ENCODE data around the gene DCUN1D1.

The DCUN1D1 gene

GRCh38 chr3:182980204-182981037 lies at the start of gene DCUN1D1:
DCUN1D1 (minus strand) TSS chr3:182980538; CDS start chr3:182980489, 49 bp downstream.
- TF ChIP-seq CTCF (conservative IDR thresholded peaks at IDR 0.05; ENCODE audit: low read depth, low read length): no peak
- DNase-seq (ENCODE audit: low read depth): peak; percentile 82
- peak within 1 kb of the TSS; percentile 75 for H3K4me3 ChIP-seq (ENCODE audit: low read depth, low read length)

- TF ChIP-seq CTCF (conservative IDR thresholded peaks at IDR 0.05; ENCODE audit: low read depth, low read length): no peak
- H3K4me3 ChIP-seq (ENCODE audit: low read depth, low read length): no peak overlapping the region
- no peak for DNase-seq (ENCODE audit: low read depth)
These were observed 48.1 kb upstream of the DCUN1D1 start for GRCh38 chr3:183028416-183028815.

GRCh38 chr3:183027276-183027675 lies 46.9 kb upstream of the DCUN1D1 start:
- no peak overlapping the region for H3K4me3 ChIP-seq (ENCODE audit: low read depth, low read length)
- DNase-seq (ENCODE audit: low read depth): peak; percentile 18
- no peak for TF ChIP-seq CTCF (conservative IDR thresholded peaks at IDR 0.05; ENCODE audit: low read depth, low read length)

GRCh38 chr3:183022936-183023516 lies 42.7 kb upstream of the DCUN1D1 start:
- no peak for TF ChIP-seq CTCF (conservative IDR thresholded peaks at IDR 0.05; ENCODE audit: low read depth, low read length)
- H3K4me3 ChIP-seq (ENCODE audit: low read depth, low read length): no peak overlapping the region
- DNase-seq (ENCODE audit: low read depth): no peak

GRCh38 chr3:183018421-183019192 lies 38.3 kb upstream of the DCUN1D1 start:
- no peak overlapping the region for H3K4me3 ChIP-seq (ENCODE audit: low read depth, low read length)
- no peak for TF ChIP-seq CTCF (conservative IDR thresholded peaks at IDR 0.05; ENCODE audit: low read depth, low read length)
- DNase-seq (ENCODE audit: low read depth): no peak

- TF ChIP-seq CTCF (conservative IDR thresholded peaks at IDR 0.05; ENCODE audit: low read depth, low read length): no peak
- no peak overlapping the region for H3K4me3 ChIP-seq (ENCODE audit: low read depth, low read length)
- DNase-seq (ENCODE audit: low read depth): no peak
These were observed 34.8 kb upstream of the DCUN1D1 start for GRCh38 chr3:183015185-183015584.
